ENCODE measurements around the gene UAP1. TPM values are rescaled to one million over a fixed set of nuclear protein-coding genes. Genes with fewer than 3 reads are reported as not detected.
A peak's percentile ranks its signal among the peaks of the same experiment; 100 is the strongest.
"Not testable (repeated sequence)": the region's sequence is repeated elsewhere in the genome, so short reads cannot be mapped to it uniquely, and the experiment has no call there.

Gene UAP1
- total RNA-seq, 6 experiments from 2014 or later, result 41.9 to 108 (median 51.1) TPM

DNA sequence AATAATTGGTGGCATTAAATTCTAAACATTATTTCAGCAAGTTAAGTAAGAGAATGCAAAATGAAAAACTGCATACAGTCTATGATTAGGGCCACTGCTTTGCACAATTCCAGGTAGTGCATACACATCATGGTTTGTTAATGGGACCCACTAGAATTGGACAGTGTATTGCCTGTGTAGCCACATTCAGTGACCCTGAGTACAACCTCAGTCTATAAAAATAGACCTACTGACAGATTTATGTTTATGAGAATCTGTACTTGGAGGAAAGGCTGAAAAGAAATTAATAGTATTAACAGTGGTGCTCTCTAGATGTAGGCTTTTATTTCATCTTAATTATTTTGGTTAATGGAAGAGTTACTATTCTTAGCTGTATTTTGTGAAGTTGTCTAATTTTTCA is 18.8 kb downstream of the UAP1 start:
- H3K36me3 ChIP-seq, result peaks cover 0 to 45% (median 11%) of the 10 kb centered on the region in 4 donors
- ATAC-seq, result no peak
- no peaks in the 10 kb centered on the region for H3K27me3 ChIP-seq
- no peak overlapping the region for H3K4me3 ChIP-seq
- no peak for DNase-seq
- no peaks in the 10 kb centered on the region for H3K9me3 ChIP-seq
- intact Hi-C loops (cut with DNase I), result no loop called here
- no peak overlapping the region for H3K27ac ChIP-seq
- no peak for TF ChIP-seq POLR2A (IDR thresholded peaks at IDR 0.05)
- TF ChIP-seq CTCF (IDR thresholded peaks at IDR 0.05), result no peak
- H3K4me1 ChIP-seq, result no peaks in the 10 kb centered on the region

GRCh38 chr1:162582901-162583300 is 21.4 kb downstream of the UAP1 start:
- Histone ChIP-seq H3K36me3 (peaks cover 5 to 52% (median 11%) of the 10 kb centered on the region in 4 donors), H3K27ac (peak overlapping the region in 1 of 3 donors; percentile 12)
- intact Hi-C loops (cut with DNase I); DNase-seq; H3K4me1 ChIP-seq; H3K27me3 ChIP-seq; H3K9me3 ChIP-seq; H3K4me3 ChIP-seq: not testable (repeated sequence)
- ATAC-seq, result peak; percentile 39 to 59 (median 41)
- 64% methylated on average over 1 of the region's 6 CpGs for WGBS (ENCODE audit: insufficient coverage, low coverage, low lambda C conversion rate, missing lambda C conversion rate)

GRCh38 chr1:162585101-162585500 is 23.6 kb downstream of the UAP1 start:
- peak in 2 of 4 donors; percentile 46 to 54 for ATAC-seq
- DNase-seq, result peak in 1 of 3 donors; percentile 47
- H3K27ac ChIP-seq; H3K4me3 ChIP-seq; H3K9me3 ChIP-seq; H3K27me3 ChIP-seq; H3K4me1 ChIP-seq; intact Hi-C loops (cut with DNase I): not testable (repeated sequence)
- peaks cover 0 to 52% (median 11%) of the 10 kb centered on the region in 4 donors for H3K36me3 ChIP-seq
- 44% methylated on average over 4 of the region's 4 CpGs for WGBS (ENCODE audit: insufficient coverage, low coverage, low lambda C conversion rate, missing lambda C conversion rate)

GRCh38 chr1:162587347-162587746 is 25.8 kb downstream of the UAP1 start:
- Histone ChIP-seq H3K9me3 (no peaks in the 10 kb centered on the region), H3K27me3 (no peaks in the 10 kb centered on the region), H3K36me3 (peaks cover 0 to 49% (median 3%) of the 10 kb centered on the region in 4 donors), H3K4me1 (no peaks in the 10 kb centered on the region), H3K4me3 (no peak overlapping the region), H3K27ac (no peak overlapping the region)
- intact Hi-C loops (cut with DNase I), result no loop called here
- DNase-seq (no peak), ATAC-seq (no peak)
- WGBS (ENCODE audit: insufficient coverage, low coverage, low lambda C conversion rate, missing lambda C conversion rate), result 53% methylated on average over 6 of the region's 6 CpGs
- TF ChIP-seq POLR2A (IDR thresholded peaks at IDR 0.05) (no peak), CTCF (IDR thresholded peaks at IDR 0.05) (no peak)

GRCh38 chr1:162587761-162588260 is 26.3 kb downstream of the UAP1 start:
- Histone ChIP-seq H3K27ac (no peak overlapping the region), H3K4me3 (no peak overlapping the region), H3K27me3 (no peaks in the 10 kb centered on the region), H3K4me1 (no peaks in the 10 kb centered on the region), H3K36me3 (peaks cover 0 to 52% (median 6%) of the 10 kb centered on the region in 4 donors), H3K9me3 (no peaks in the 10 kb centered on the region)
- intact Hi-C loops (cut with DNase I), result no loop called here
- DNase-seq, result no peak
- ATAC-seq, result no peak
- WGBS (ENCODE audit: insufficient coverage, low coverage, low lambda C conversion rate, missing lambda C conversion rate), result 95% methylated on average over 5 of the region's 5 CpGs
- TF ChIP-seq CTCF (IDR thresholded peaks at IDR 0.05) (no peak), POLR2A (IDR thresholded peaks at IDR 0.05) (no peak)

DNA sequence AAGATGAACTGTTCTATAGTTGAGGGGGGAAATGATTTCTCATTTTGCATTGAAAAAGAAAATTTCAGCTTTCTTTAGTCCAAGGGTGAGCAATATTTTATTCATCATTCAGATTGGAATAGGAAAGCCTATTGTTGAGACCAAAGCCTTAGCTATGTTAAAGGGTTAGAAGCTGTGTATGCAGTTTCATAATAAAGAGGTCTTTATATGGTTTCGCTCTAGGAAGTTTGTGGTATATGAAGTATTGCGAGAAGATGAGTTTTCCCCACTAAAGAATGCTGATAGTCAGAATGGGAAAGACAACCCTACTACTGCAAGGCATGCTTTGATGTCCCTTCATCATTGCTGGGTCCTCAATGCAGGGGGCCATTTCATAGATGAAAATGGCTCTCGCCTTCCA is 28.6 kb downstream of the UAP1 start:
- 96% methylated on average over 3 of the region's 3 CpGs for WGBS (ENCODE audit: insufficient coverage, low coverage, low lambda C conversion rate, missing lambda C conversion rate)
- intact Hi-C loops (cut with DNase I), result no loop called here
- Histone ChIP-seq H3K27ac (no peak overlapping the region), H3K4me1 (no peaks in the 10 kb centered on the region), H3K9me3 (no peaks in the 10 kb centered on the region), H3K36me3 (peaks cover 0 to 57% (median 7%) of the 10 kb centered on the region in 4 donors), H3K4me3 (no peak overlapping the region), H3K27me3 (no peaks in the 10 kb centered on the region)
- DNase-seq, result no peak
- TF ChIP-seq POLR2A (IDR thresholded peaks at IDR 0.05), result no peak
- no peak for TF ChIP-seq CTCF (IDR thresholded peaks at IDR 0.05)
- ATAC-seq, result no peak

All from right lobe of liver (tissue), 6 donors.